Suprapubic skin (tissue), 4 donors: ENCODE data around the gene CADM1. TPM values are rescaled to one million over a fixed set of nuclear protein-coding genes. Genes with fewer than 3 reads are reported as not detected.

ENCODE experiments used
- DNase-seq, 2 donors: peaks; one replicate each; pipeline ENCODE4 v3.0.0-alpha.2; 2019; ENCODE audit warnings: low spot score in 2 of 2
- H3K27ac ChIP-seq: fragments of 200-600 bp; sonication (generic); one replicate; pipeline ENCODE4 v1.5.1; 2019
- H3K27me3 ChIP-seq: fragments of 200-600 bp; sonication (generic); one replicate; pipeline ENCODE4 v1.5.1; 2019
- H3K36me3 ChIP-seq: fragments of 200-600 bp; sonication (generic); one replicate; pipeline ENCODE4 v1.5.1; 2019
- H3K4me1 ChIP-seq: fragments of 200-600 bp; sonication (generic); one replicate; pipeline ENCODE4 v1.5.1; 2019
- H3K4me3 ChIP-seq: fragments of 200-600 bp; sonication (generic); one replicate; pipeline ENCODE4 v1.5.1; 2019; ENCODE audit warnings: mild to moderate bottlenecking
- H3K9me3 ChIP-seq: fragments of 200-600 bp; sonication (generic); one replicate; pipeline ENCODE4 v1.5.1; 2019
- EP300 ChIP-seq: sonication (generic); formaldehyde crosslinking; IDR thresholded peaks from one replicate; pipeline ENCODE4 v1.6.1; 2017; ENCODE audit warnings: antibody characterized with exemption
- POLR2A ChIP-seq, 2 donors: fragments of 450-650 bp; IDR thresholded peaks; one replicate each; pipeline ENCODE4 v1.6.1; 2017; ENCODE audit warnings: antibody characterized with exemption in 2 of 2, mild to moderate bottlenecking in 2 of 2, moderate library complexity in 2 of 2
- POLR2AphosphoS5 ChIP-seq, 3 donors: sonication (generic); formaldehyde crosslinking; IDR thresholded peaks; one replicate each; pipeline ENCODE4 v1.6.1; 2017; ENCODE audit warnings: antibody characterized with exemption in 3 of 3
- WGBS: methylation state at CpG from one replicate; pipeline ENCODE4 v1.1.5; 2018; 5-methylcytosine and 5-hydroxymethylcytosine counted together
- total RNA-seq, 4 donors: library from RNA; depleted of rRNA; stranded (reverse); fragments of >200 nt; gene quantifications; one replicate each; pipeline ENCODE4 v1.1.0, GENCODE V29; 2016
- TF ChIP-seq, protein P1 (sequence below), 2 donors: fragments of 200-600 bp in 1 of 2; fragments of 450-650 bp in 1 of 2; sonication (generic) in 1 of 2; IDR thresholded peaks; one replicate each; pipeline ENCODE4 v1.5.1; 2016 to 2019; ENCODE audit warnings: antibody characterized with exemption in 2 of 2, mild to moderate bottlenecking in 1 of 2, moderate library complexity in 1 of 2

Gene CADM1
- total RNA-seq, 4 donors from 2014 or later = 13.3 to 26.2 (median 15.3) TPM

- H3K27me3 ChIP-seq = no peaks in the 10 kb centered on the region
- no peaks in the 10 kb centered on the region for H3K36me3 ChIP-seq
- H3K9me3 ChIP-seq = no peaks in the 10 kb centered on the region
- no peak overlapping the region for H3K4me3 ChIP-seq
- DNase-seq = no peak
- TF ChIP-seq POLR2A (IDR thresholded peaks at IDR 0.05) = no peak
- no peak for TF ChIP-seq EP300
- no peak for TF ChIP-seq POLR2AphosphoS5 (IDR thresholded peaks at IDR 0.05)
- TF ChIP-seq, protein P1, sequence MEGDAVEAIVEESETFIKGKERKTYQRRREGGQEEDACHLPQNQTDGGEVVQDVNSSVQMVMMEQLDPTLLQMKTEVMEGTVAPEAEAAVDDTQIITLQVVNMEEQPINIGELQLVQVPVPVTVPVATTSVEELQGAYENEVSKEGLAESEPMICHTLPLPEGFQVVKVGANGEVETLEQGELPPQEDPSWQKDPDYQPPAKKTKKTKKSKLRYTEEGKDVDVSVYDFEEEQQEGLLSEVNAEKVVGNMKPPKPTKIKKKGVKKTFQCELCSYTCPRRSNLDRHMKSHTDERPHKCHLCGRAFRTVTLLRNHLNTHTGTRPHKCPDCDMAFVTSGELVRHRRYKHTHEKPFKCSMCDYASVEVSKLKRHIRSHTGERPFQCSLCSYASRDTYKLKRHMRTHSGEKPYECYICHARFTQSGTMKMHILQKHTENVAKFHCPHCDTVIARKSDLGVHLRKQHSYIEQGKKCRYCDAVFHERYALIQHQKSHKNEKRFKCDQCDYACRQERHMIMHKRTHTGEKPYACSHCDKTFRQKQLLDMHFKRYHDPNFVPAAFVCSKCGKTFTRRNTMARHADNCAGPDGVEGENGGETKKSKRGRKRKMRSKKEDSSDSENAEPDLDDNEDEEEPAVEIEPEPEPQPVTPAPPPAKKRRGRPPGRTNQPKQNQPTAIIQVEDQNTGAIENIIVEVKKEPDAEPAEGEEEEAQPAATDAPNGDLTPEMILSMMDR (IDR thresholded peaks at IDR 0.05) = no peak
- WGBS = 76% methylated on average over 4 of the region's 4 CpGs
- H3K27ac ChIP-seq = no peak overlapping the region
- H3K4me1 ChIP-seq = no peaks in the 10 kb centered on the region
Observed at GRCh38 chr11:115458877-115459276, 45.3 kb downstream of the CADM1 start.

GRCh38 chr11:115456019-115456418 is 48.2 kb downstream of the CADM1 start:
- no peaks in the 10 kb centered on the region for H3K36me3 ChIP-seq
- H3K9me3 ChIP-seq = no peaks in the 10 kb centered on the region
- no peak overlapping the region for H3K4me3 ChIP-seq
- no peaks in the 10 kb centered on the region for H3K4me1 ChIP-seq
- TF ChIP-seq POLR2AphosphoS5 (IDR thresholded peaks at IDR 0.05) (no peak), EP300 (no peak), POLR2A (IDR thresholded peaks at IDR 0.05) (no peak)
- TF ChIP-seq, protein P1 (IDR thresholded peaks at IDR 0.05) = no peak
- no peaks in the 10 kb centered on the region for H3K27me3 ChIP-seq
- DNase-seq = no peak
- H3K27ac ChIP-seq = no peak overlapping the region

DNA sequence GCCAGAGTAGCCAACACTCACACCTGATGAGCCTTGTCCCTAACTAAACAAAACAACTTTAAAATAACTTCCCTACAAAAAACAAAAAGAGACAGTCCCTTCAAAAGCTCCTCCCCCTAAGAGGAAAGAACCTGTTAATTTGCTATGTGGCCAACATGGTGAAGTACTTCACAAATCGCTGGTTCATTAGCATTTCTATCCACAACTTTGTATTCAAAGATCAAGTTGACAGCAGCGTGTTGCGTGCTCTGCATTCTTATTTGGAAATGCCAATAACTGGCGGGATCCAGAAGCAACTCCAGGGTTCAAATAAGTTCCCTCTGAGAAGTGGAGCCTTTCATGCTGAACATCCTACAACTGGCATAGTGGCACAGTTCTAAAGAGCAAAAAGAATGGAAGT is 48.6 kb downstream of the CADM1 start:
- H3K4me1 ChIP-seq = no peaks in the 10 kb centered on the region
- TF ChIP-seq POLR2AphosphoS5 (IDR thresholded peaks at IDR 0.05) (no peak), EP300 (no peak), POLR2A (IDR thresholded peaks at IDR 0.05) (no peak)
- TF ChIP-seq, protein P1 (IDR thresholded peaks at IDR 0.05) = no peak
- no peak overlapping the region for H3K4me3 ChIP-seq
- H3K27me3 ChIP-seq = no peaks in the 10 kb centered on the region
- 94% methylated on average over 4 of the region's 4 CpGs for WGBS
- H3K9me3 ChIP-seq = no peaks in the 10 kb centered on the region
- H3K36me3 ChIP-seq = no peaks in the 10 kb centered on the region
- H3K27ac ChIP-seq = no peak overlapping the region
- DNase-seq = no peak

DNA sequence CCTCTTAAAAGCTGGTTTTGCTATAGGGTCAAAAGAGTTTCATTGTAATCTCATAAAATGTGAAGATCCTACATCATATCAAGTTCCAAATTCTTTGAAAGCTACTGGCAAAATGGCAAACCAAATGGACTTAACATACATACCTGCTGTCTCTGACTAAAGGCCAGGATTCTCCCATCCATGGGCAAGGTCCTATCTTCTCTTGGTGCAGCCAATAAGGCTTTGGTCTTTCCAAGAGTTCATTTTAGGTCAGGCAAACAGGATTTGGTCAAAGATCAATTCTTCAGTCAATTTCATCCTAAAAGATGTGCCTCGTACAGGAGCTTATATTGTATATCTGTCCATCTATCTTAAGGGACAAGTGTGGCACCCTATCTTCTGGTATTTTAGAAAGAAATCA is 49.7 kb downstream of the CADM1 start:
- Histone ChIP-seq H3K4me1 (no peaks in the 10 kb centered on the region), H3K36me3 (no peaks in the 10 kb centered on the region), H3K4me3 (no peak overlapping the region), H3K27ac (no peak overlapping the region), H3K9me3 (no peaks in the 10 kb centered on the region), H3K27me3 (no peaks in the 10 kb centered on the region)
- DNase-seq = no peak
- TF ChIP-seq EP300 (no peak), POLR2A (IDR thresholded peaks at IDR 0.05) (no peak), POLR2AphosphoS5 (IDR thresholded peaks at IDR 0.05) (no peak)
- TF ChIP-seq, protein P1 (IDR thresholded peaks at IDR 0.05) = no peak
- 97% methylated on average over 1 of the region's 1 CpG for WGBS

DNA sequence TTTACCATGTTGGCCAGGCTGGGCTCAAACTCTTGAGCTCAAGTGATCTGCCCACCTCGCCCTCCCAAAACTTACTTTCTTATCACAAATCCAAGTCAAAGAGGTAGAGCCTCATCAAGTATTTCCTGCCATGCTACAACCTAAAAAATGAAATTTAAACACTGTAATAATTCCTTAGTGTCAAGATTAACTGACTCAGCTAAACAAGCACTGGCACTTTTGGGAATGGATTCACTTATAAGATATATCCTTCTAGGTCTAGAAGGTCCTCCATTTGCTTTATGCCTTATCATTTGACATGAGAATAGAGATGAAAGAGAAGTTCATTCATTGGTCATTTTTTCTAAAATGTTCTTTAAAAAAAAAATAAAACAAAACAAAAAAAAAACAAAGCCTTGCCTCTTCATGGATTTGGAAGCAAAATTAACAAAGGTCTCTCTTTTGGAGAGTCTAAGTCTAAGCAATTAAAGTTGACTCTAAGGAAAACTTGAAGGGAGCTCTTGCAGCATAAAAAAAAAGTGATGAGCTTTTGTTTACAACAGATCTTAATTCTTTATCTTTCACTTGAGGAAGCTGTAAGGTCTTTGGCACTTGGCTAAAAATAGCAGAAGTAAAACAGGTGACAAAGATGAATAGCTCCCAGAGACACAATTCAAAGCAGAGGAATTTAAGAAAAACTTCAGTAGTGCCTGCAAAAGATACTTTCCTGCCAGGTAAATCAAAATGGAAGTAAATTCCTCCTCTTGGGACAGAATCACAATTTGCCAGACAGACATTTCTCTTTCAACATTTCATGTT is 50.3 kb downstream of the CADM1 start:
- no peak for DNase-seq
- TF ChIP-seq EP300 = no peak
- TF ChIP-seq, protein P1 (IDR thresholded peaks at IDR 0.05) = no peak
- TF ChIP-seq POLR2A (IDR thresholded peaks at IDR 0.05) = no peak
- TF ChIP-seq POLR2AphosphoS5 (IDR thresholded peaks at IDR 0.05) = no peak
- no peaks in the 10 kb centered on the region for H3K27me3 ChIP-seq
- WGBS = 90% methylated on average over 1 of the region's 1 CpG
- H3K4me1 ChIP-seq = no peaks in the 10 kb centered on the region
- no peaks in the 10 kb centered on the region for H3K36me3 ChIP-seq
- H3K4me3 ChIP-seq = no peak overlapping the region
- H3K9me3 ChIP-seq = no peaks in the 10 kb centered on the region
- H3K27ac ChIP-seq = no peak overlapping the region
